Measurements from ENCODE around the gene MARCHF4. TPM values are rescaled to one million over a fixed set of nuclear protein-coding genes. Genes with fewer than 3 reads are reported as not detected.

MARCHF4 gene
- total RNA-seq, 6 experiments from 2014 or later: 44.9 to 70.3 (median 48.2) TPM

DNA sequence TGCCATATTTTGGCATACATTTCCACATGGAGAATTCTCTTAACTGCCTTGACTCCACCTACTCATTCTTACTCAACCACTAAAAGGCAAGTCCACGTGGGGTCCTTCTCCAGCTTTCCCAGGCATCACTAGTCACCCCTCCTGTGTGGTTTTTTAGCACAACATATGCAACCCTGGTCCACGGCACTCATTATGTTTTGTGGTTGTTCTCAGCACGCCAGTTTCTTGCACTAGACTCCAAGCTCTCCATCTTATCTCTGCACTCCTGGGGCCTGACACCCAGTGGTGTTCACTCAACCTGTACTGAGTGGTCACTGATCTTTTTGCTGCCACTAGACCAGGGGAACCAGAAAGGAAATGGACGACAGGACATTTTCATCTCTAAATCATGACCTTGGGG, 18.0 kb downstream of the MARCHF4 start:
- no peak for DNase-seq
- TF ChIP-seq, protein P1, sequence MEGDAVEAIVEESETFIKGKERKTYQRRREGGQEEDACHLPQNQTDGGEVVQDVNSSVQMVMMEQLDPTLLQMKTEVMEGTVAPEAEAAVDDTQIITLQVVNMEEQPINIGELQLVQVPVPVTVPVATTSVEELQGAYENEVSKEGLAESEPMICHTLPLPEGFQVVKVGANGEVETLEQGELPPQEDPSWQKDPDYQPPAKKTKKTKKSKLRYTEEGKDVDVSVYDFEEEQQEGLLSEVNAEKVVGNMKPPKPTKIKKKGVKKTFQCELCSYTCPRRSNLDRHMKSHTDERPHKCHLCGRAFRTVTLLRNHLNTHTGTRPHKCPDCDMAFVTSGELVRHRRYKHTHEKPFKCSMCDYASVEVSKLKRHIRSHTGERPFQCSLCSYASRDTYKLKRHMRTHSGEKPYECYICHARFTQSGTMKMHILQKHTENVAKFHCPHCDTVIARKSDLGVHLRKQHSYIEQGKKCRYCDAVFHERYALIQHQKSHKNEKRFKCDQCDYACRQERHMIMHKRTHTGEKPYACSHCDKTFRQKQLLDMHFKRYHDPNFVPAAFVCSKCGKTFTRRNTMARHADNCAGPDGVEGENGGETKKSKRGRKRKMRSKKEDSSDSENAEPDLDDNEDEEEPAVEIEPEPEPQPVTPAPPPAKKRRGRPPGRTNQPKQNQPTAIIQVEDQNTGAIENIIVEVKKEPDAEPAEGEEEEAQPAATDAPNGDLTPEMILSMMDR (IDR thresholded peaks at IDR 0.05): no peak
- Mint-ChIP-seq H3K27ac (peak overlapping the region; percentile 40; the same call in 1 of the 2 replicates), H3K4me3 (no peak overlapping the region), H3K36me3 (ENCODE audit: low read depth) (peaks cover 39% of the 10 kb centered on the region), H3K4me1 (ENCODE audit: low read depth) (peaks cover 73% of the 10 kb centered on the region), H3K27me3 (ENCODE audit: insufficient read depth) (no peaks in the 10 kb centered on the region; the same call in 1 of the 2 replicates), H3K9me3 (no peaks in the 10 kb centered on the region)

DNA sequence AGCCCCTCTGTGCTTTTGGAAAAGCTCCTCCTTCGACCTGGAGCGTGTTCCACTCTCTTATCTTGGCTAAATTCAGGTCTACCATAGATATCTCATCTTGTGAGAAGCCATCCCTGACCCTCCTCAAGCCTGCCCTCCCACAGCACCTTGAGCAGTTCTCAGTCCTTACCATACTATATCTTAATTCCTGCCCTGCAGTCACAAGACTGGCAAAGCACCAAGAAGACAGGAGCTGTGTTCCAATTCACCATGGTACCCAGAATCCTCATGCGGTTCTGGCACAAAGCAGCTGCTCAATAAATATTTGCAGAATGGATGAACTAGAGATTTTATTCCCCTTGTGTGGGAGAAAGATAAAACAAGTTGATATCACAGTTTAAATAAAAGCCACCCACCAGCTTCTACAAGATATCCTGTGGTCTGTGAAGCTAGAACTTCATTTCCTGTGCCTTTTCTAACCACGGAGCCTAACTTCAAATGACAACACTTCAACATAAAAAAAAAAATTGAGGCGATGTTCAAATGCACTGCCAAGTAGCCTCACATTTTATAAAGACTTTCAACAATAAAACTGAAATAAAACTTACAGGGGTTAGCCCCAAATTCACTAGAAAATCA, 19.5 kb downstream of the MARCHF4 start:
- TF ChIP-seq, protein P1 (IDR thresholded peaks at IDR 0.05): no peak
- peaks cover 25% of the 10 kb centered on the region for H3K36me3 Mint-ChIP-seq (ENCODE audit: low read depth)
- no peaks in the 10 kb centered on the region for H3K9me3 Mint-ChIP-seq
- H3K4me3 Mint-ChIP-seq: no peak overlapping the region
- no peak for DNase-seq
- H3K27me3 Mint-ChIP-seq (ENCODE audit: insufficient read depth): no peaks in the 10 kb centered on the region; the same call in 1 of the 2 replicates
- H3K4me1 Mint-ChIP-seq (ENCODE audit: low read depth): peaks cover 73% of the 10 kb centered on the region
- H3K27ac Mint-ChIP-seq: peak overlapping the region; percentile 48; the same call in 1 of the 2 replicates

GRCh38 chr2:216351172-216351925, 20.9 kb downstream of the MARCHF4 start:
- H3K27ac Mint-ChIP-seq: peak overlapping the region; percentile 93
- H3K9me3 Mint-ChIP-seq: no peaks in the 10 kb centered on the region
- H3K4me3 Mint-ChIP-seq: peak overlapping the region; percentile 36
- TF ChIP-seq, protein P1 (IDR thresholded peaks at IDR 0.05): no peak
- peaks cover 27% of the 10 kb centered on the region for H3K36me3 Mint-ChIP-seq (ENCODE audit: low read depth)
- peaks cover 78% of the 10 kb centered on the region for H3K4me1 Mint-ChIP-seq (ENCODE audit: low read depth)
- no peaks in the 10 kb centered on the region; the same call in 1 of the 2 replicates for H3K27me3 Mint-ChIP-seq (ENCODE audit: insufficient read depth)
- DNase-seq: no peak

DNA sequence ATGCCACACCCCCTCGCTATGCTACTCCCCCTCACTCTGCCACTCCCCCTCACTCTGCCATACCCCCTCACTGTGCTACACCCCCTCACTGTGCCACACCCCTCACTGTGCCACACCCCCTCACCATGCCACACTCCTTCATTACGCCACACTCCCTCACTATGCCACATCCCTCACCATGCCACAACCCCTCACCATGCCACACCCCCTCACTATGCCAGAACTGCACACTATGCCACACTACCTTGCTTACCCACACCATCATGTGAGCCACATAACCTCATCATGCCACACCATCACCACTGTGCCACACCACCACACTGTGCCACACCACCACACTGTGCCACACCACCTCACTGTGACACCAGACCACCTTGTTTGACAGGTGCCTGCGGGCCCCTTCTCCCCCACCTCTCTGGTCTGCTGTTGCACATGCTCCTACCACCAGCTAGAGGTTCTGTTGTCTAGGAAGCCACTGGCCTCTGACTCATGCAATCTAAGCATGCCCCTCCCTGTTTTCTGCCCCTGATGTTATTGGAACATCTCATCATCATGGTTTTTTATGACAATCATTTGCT, 22.0 kb downstream of the MARCHF4 start:
- Mint-ChIP-seq H3K36me3 (ENCODE audit: low read depth) (peaks cover 30% of the 10 kb centered on the region), H3K9me3 (no peaks in the 10 kb centered on the region), H3K27me3 (ENCODE audit: insufficient read depth) (no peaks in the 10 kb centered on the region; the same call in 1 of the 2 replicates), H3K4me1 (ENCODE audit: low read depth) (peaks cover 89% of the 10 kb centered on the region), H3K4me3 (peak overlapping the region; percentile 54), H3K27ac (peak overlapping the region; percentile 93)
- peak; percentile 70 for DNase-seq
- TF ChIP-seq, protein P1 (IDR thresholded peaks at IDR 0.05): no peak

DNA sequence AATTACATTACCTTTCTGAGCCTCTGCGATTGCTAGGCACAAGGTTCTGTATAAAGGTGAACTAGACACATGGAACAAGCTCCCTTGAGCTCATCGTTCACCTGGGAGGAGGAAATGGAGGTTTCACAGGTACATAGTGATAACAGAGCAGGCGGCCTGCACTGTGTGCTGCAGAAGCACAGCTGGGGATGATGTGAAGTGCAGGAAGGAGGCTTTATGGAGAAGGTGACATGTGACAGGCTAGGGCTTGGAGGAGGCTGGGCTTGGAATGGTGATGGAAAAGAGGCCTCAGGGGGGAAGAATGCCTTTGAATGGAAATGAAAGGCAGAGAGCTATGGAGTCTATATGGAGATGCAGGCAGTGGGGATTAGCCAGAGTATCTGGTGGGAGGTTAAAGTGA, 22.9 kb downstream of the MARCHF4 start:
- DNase-seq: no peak
- peak overlapping the region; percentile 93 for H3K27ac Mint-ChIP-seq
- peaks cover 31% of the 10 kb centered on the region for H3K36me3 Mint-ChIP-seq (ENCODE audit: low read depth)
- no peaks in the 10 kb centered on the region for H3K9me3 Mint-ChIP-seq
- peak overlapping the region; percentile 55 for H3K4me3 Mint-ChIP-seq
- TF ChIP-seq, protein P1 (IDR thresholded peaks at IDR 0.05): no peak
- peaks cover 93% of the 10 kb centered on the region for H3K4me1 Mint-ChIP-seq (ENCODE audit: low read depth)
- H3K27me3 Mint-ChIP-seq (ENCODE audit: insufficient read depth): no peaks in the 10 kb centered on the region; the same call in 1 of the 2 replicates
